NCI-H2107 treated with DMSO at 0.1 percent for 48 hours (cell line): ENCODE data around the gene LRRC8D.
A peak's percentile ranks its signal among the peaks of the same experiment; 100 is the strongest.
"Not testable (repeated sequence)": the region's sequence is repeated elsewhere in the genome, so short reads cannot be mapped to it uniquely, and the experiment has no call there.

ENCODE experiments used
- DNase-seq: peaks from one replicate; lab custom pipeline; 2025; ENCODE audit not compliant: unreplicated experiment; lab: John Stamatoyannopoulos, UW

LRRC8D gene

DNA sequence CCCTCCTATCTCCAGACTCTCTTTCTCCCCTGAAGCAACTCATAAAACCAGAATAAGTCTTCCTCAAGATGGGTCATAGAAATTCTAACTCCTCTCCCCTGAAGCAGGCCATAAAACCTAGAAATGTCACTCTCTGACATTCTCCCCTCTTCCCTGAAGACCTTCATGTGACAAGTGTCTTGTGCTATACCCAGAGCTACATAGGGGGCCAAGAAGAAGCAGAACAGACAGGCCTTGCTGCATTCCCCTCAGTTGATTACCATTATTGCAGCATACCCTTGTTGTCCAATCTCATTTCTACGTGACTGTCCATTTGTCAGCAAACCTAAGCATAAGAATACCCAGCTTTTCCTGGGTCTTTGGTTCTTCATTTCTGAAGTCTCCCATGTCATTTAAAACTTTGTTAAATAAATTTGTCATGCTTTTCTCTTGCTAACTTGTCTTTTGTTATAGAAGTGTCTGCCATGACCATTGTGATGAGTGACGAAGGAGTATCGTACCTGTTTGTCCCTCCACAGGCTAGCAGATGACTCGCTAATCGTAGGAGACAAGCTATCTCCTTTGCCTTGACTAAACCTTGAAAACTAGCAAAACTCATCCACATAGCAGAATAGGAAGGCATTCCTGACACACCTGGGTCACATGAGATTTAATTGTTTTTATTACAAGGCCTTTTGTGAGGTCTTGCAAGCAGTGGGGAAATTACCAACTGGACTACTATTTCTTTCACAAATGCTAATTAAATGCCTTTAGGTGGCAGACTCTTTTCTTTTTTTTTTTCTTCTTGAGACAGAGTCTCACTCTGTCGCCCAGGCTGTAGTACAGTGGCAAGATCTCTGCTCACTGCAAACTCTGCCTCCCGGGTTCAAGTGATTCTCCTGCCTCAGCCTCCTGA is 134.7 kb downstream of the LRRC8D start:
- DNase-seq, result no peak

GRCh38 chr1:89957107-89957506 is 136.3 kb downstream of the LRRC8D start:
- DNase-seq, result no peak

DNA sequence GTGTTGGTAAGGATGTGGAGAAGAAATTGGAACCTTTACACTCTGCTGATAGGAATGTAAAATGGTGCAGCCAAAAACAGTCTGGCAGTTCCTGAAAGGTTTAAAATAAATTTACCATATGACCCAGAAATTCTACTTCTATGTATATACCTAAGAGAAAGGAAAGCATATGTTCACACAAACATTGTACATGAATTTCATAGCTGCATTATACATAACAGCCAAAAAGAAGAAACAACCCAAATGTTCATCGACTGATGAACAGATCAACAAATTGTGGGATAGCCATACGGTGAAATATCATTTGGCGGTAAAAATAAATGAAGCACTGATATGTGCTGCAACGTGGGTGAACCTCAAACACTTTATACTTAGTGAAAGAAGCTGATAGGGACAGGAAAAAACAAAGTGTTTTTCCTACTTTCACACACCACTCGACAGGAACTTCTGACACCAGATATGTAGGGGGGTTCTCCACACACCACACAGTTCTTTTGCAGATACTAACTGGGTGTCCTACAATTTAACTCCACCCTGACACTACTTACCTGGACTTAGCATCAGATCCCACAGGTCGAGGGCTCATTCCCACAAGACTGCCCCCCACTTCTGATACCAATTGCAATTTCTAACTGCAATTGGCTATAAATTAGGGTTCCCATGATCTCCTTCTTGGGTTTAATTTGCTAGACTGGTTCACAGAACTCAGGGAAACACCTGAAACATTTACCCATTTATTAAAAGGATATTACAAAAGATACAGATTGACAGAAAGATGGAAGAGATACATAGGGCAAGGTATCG is 138.2 kb downstream of the LRRC8D start:
- no peak for DNase-seq

DNA sequence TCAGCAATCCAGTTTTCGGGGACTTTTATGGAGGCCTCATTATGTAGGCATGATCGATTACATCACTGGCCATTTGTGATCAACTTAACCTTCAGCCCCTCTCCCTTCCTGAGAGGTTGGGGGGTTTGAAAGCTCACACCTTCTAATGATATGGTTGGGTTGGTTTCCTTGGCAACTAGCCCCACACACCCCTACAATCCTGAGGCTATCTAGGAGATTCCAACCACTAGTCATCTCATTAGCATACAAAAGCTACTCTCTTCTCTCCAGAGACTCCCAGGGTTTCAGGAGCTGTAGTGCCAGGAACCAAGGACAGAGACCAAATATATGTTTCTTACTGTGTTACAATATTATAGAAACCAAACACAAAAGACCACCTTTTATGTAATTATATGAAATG is 138.9 kb downstream of the LRRC8D start:
- no peak for DNase-seq

GRCh38 chr1:89962024-89962741 is 141.4 kb downstream of the LRRC8D start:
- DNase-seq, result no peak

- no peak for DNase-seq
Observed at GRCh38 chr1:89962742-89963075, 141.9 kb downstream of the LRRC8D start.

DNA sequence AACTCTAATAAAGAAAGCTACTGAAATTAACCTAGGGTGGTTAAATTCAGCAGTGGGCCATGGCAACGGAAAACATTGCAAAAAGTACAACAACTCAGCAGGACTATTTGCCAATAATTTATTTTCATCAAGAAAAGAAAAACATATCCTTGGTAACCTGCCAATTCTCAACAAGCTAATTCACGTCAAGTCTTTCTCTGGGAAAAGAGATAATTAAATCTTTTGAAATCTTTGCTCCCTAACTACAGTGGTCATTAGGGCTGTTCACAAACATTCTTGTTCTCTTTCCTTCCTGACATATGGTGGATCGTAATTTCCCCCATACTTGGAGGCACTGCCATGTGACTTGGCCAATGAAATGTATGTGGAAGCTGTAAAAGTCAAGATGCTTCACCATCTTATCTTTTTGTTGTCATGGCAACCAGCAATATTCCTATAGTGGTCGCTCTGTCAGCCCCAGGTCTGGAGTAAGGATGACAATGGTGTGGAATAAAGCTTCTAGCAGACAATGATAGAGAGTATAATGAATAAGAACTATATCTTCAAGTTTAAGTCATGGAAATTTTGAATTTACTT is 144.4 kb downstream of the LRRC8D start:
- DNase-seq, result no peak

DNA sequence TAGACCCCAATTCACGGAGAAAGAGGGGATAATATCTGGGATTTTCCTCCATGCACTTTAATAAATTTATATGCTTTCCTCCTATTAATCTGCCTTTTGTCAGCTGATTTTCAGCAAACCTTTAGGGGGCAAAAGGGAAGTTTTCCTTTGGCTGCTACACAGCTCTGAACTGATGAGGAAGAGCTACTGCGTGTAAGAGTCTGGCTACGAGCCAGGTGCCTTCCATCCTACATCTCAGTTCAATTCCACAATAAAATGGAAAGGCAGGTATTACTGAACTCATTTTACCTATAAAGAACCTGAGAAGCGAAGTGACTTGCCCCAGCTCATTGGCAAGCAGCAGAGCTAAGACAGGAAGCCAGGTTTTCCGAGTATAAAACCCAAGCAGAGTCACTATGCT is 145.8 kb downstream of the LRRC8D start:
- no peak for DNase-seq

DNA sequence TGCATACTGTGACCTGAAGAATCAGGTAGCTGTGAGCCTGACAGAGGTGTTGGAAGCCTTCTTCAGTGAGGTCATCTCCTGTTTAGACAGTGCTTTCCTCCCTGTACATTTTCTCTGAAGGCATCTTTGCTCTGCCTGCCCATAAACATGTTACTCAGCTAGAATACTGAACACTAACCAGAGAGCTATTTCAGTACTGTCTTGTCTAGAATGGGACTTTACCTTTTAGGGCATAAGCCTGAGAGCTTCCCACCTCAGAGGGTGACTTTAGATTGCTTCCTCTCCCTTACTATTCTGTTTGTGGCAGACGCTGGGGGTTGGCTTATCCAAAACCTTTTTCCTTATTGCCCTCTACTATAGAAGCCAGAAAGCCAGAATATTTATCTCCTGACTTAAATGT is 150.8 kb downstream of the LRRC8D start:
- DNase-seq, result no peak

DNA sequence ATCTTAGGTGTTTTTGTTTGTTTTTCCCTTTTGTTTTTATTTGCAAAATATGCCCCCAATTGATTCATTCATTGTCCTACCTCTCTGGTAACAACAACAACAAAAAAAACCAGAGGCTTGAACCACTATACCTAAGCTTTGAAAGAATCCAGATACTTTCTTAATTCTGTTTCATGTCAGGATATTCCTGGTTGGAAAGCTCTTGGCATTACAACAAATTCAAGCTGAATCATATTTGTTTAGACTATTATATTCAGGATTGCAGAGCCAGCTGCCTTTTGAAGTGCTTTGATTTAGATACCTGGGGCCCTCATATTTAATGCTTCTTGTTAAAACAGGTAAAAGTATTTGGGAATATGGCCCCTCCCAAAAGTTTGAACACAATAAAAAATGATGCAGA is 151.2 kb downstream of the LRRC8D start:
- DNase-seq, result no peak

GRCh38 chr1:89973471-89974127 is 152.8 kb downstream of the LRRC8D start:
- no peak for DNase-seq

DNA sequence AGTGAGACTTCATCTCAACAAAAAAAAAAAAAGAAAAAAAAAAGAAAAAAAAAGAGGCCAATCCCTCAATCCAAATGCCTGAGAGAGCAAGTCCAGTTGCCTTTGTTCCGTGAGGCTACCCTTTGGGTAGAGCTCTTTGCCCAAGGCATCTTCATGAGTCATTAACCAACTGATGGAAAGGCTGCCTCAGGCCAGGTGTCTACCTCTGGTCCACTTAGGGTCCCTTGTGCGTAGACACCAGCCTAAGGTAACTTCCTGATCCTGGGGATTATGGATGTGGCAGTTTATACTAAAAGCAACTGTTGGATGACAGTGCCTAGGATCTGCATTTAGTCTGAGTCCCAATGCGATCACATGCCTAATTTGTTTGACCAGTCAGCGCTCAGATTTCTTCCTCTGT is 153.4 kb downstream of the LRRC8D start:
- no peak for DNase-seq

DNA sequence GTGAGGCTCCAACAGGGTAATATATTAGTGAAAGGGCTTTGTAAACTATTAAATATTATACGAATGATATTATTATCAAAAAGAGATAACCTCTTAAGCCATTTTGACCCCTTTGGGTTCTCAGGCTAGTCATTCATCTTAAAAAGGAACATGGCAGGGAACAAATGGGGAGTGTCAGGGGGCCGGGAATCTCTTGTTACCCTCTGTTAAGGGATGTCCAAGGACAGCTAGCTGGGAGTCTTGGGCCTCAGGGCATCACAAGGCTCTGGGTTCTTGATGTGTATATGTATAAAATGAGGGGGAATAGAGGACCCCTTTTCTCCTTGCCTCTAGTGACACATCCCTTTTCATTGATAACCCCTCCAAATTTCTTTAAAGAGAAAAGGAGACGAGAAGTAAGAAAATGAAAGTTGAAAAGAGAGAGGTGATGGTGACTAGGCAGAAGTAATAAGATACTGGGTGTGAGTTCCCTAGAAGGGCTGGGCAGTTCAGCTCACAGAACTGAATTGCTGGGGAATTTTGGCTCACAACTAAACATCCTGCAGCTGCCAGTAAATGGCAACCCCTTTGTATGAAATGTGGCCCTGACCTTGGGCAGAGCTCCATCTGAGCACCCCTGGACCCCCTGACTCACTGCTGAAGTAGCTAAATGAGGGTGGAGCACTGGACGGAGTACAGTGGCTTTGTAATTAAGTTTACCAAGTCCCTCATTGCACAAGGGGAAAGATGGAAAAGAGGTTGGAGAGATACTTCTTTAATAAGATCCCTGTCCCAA is 154.1 kb downstream of the LRRC8D start:
- no peak for DNase-seq

DNA sequence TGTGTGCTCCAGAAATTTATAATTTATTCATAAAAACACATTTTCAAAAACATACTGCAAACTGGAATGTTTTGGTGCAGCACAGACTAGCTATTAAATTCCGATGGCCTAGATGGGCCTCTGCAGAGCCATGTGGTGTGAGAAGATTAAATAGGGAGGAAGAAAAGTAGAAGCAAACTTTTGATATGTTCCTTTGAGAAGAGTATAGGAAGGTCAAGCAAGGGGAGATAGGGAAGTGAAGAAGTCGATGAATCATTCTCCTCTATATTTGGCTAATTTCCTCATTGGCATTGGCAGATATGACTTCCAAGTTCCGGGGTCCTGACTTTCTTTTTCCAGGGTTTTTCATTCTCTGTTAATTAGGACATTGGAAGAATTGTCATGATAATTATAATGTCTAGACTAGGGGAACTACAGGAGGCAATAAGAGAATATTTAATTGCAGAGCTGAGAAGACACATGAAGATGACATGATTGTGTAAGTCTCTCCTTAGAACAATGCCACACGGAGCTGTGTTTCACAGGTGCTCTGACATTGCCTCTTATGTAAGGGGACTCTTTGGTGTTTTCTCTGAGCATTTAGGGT is 154.8 kb downstream of the LRRC8D start:
- no peak for DNase-seq

DNA sequence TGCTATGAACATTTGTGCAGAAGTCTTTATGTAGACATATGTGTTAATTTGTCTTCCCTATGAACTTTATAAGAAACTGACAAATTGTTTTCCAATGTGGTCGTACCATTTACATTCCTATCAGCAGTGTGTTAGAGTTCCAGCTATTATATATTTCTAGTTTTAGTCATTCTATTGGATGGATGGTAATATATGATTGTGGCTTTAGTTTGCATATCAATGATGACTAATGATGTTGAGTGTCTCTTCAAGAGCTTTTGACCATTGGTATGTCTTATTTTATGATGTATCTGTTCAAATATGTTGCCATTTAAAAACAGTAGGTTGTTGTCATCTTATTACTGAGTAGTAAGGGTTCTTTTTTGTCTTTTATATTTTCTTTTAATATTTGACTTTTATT is 157.9 kb downstream of the LRRC8D start:
- no peak for DNase-seq

GRCh38 chr1:89980605-89981004 is 159.8 kb downstream of the LRRC8D start:
- peak; percentile 93 for DNase-seq

- not testable (repeated sequence) for DNase-seq
Observed at GRCh38 chr1:89982846-89983245, 162.0 kb downstream of the LRRC8D start.

DNA sequence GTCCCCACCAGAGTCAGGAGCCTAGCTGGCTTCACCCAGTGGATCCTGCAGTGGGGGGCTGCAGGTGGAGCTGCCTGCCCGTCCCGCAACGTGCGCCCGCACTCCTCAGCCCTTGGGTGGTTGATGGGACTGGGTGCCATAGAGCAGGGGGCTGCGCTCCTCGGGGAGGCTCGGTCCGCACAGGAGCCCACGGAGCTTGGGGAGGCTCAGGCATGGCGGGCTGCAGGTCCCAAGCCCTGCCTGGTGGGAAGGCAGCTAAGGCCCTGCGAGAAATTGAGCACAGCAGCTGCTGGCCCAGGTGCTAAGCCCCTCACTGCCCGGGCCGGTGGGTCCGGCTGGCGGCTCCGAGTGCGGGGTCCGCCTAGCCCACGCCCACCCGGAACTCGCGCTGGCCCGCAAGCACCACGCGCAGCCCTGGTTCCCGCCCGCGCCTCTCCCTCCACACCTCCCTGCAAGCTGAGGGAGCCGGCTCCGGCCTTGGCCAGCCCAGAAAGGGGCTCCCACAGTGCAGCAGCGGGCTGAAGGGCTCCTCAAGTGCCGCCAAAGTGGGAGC is 163.8 kb downstream of the LRRC8D start:
- DNase-seq, result not testable (repeated sequence)

DNA sequence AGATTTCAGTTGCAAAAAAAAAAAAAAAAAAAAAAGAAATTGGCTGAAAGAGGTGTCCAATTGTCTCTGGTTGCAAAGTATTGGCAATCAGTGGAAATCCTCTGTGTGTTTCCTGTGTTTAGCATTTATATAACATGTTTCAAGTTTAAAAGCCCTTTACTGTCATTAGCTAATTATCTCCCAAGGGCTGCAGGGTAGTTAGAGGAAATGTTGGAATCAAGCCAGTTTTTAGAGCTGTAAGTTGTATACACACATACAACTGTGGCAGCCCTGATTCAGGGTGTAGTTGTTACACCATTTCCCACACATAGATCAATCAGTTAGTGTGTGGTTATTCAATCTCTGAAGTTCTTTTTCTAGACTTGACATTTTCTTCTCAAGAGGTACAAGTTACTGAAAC is 165.2 kb downstream of the LRRC8D start:
- peak; percentile 80 for DNase-seq
